HEK293T (cell line): ENCODE measurements around the gene UBE2I.

Source experiments
- ARNT ChIP-seq: fragments of 450-650 bp; IDR thresholded peaks from 2 replicates; pipeline ENCODE4 v1.6.1; 2017; ENCODE audit warnings: mild to moderate bottlenecking
- BHLHE40 ChIP-seq: fragments of 450-650 bp; IDR thresholded peaks from 2 replicates; pipeline ENCODE4 v1.6.1; 2016; ENCODE audit warnings: mild to moderate bottlenecking, moderate library complexity, borderline replicate concordance
- CTBP1 ChIP-seq: fragments of 450-650 bp; IDR thresholded peaks from 2 replicates; pipeline ENCODE4 v1.6.1; 2016; ENCODE audit warnings: borderline replicate concordance
- FOXM1 ChIP-seq: fragments of 450-650 bp; IDR thresholded peaks from 2 replicates; pipeline ENCODE4 v1.6.1; 2017; ENCODE audit warnings: mild to moderate bottlenecking, borderline replicate concordance
- NFRKB ChIP-seq: fragments of 450-650 bp; IDR thresholded peaks from 2 replicates; pipeline ENCODE4 v1.6.1; 2016; ENCODE audit warnings: mild to moderate bottlenecking, moderate library complexity
- SUZ12 ChIP-seq: fragments of 450-650 bp; IDR thresholded peaks from 2 replicates; pipeline ENCODE4 v1.6.1; 2016; ENCODE audit warnings: mild to moderate bottlenecking

DNA sequence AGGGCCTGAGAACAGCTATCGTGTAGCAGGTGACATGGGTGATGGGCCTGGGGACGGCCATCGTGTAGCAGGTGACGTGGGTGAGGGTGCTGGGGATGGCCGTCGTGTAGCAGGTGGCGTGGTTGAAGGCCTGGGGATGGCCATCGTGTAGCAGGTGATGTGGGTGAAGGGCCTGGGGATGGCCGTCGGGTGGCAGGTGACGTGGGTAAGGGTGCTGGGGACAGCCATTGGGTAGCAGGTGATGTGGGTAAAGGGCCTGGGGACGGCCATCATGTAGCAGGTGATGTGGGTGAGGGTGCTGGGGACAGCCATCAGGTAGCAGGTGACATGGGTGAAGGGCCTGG lies 38.1 kb upstream of the UBE2I start:
- TF ChIP-seq NFRKB (no peak), CTBP1 (no peak), BHLHE40 (no peak), FOXM1 (no peak), ARNT (no peak), SUZ12 (no peak)
